ENCODE results near the gene MTCH2. TPM values are rescaled to one million over a fixed set of nuclear protein-coding genes. Genes with fewer than 3 reads are reported as not detected.

Gene MTCH2
- total RNA-seq, 4 donors from 2014 or later = 31.1 to 60.9 (median 51.2) TPM

- peaks cover 48% of the 10 kb centered on the region for H3K4me1 ChIP-seq
- TF ChIP-seq POLR2A (IDR thresholded peaks at IDR 0.05) (no peak), POLR2AphosphoS5 (IDR thresholded peaks at IDR 0.05) (no peak), EP300 (IDR thresholded peaks at IDR 0.05) (no peak), CTCF (IDR thresholded peaks at IDR 0.05) (no peak)
- 24% methylated on average over 10 of the region's 13 CpGs for WGBS
- no peaks in the 10 kb centered on the region for H3K9me3 ChIP-seq
- peak overlapping the region; percentile 89 for H3K4me3 ChIP-seq
- no peaks in the 10 kb centered on the region for H3K27me3 ChIP-seq
- H3K27ac ChIP-seq = peak overlapping the region; percentile 86
- no peak for DNase-seq (ENCODE audit: low spot score in 2 of 2)
- peaks cover 53% of the 10 kb centered on the region for H3K36me3 ChIP-seq
These were observed 64.8 kb downstream of the MTCH2 start for GRCh38 chr11:47577460-47578041.

- Histone ChIP-seq H3K36me3 (peaks cover 41% of the 10 kb centered on the region), H3K27me3 (no peaks in the 10 kb centered on the region), H3K9me3 (no peaks in the 10 kb centered on the region), H3K4me1 (peaks cover 36% of the 10 kb centered on the region), H3K27ac (no peak overlapping the region), H3K4me3 (no peak overlapping the region)
- peak; percentile 49 to 67 for DNase-seq (ENCODE audit: low spot score in 2 of 2)
- no peak for TF ChIP-seq POLR2A (IDR thresholded peaks at IDR 0.05)
- no peak for TF ChIP-seq EP300 (IDR thresholded peaks at IDR 0.05)
- TF ChIP-seq CTCF (IDR thresholded peaks at IDR 0.05) = no peak
- no peak for TF ChIP-seq POLR2AphosphoS5 (IDR thresholded peaks at IDR 0.05)
- 72% methylated on average over 11 of the region's 11 CpGs for WGBS
These were observed 69.0 kb downstream of the MTCH2 start for GRCh38 chr11:47573321-47573720.

GRCh38 chr11:47572715-47573255 lies 69.6 kb downstream of the MTCH2 start:
- TF ChIP-seq CTCF (IDR thresholded peaks at IDR 0.05) (no peak), POLR2AphosphoS5 (IDR thresholded peaks at IDR 0.05) (no peak), EP300 (IDR thresholded peaks at IDR 0.05) (no peak), POLR2A (IDR thresholded peaks at IDR 0.05) (no peak)
- Histone ChIP-seq H3K4me1 (peaks cover 31% of the 10 kb centered on the region), H3K36me3 (peaks cover 41% of the 10 kb centered on the region), H3K9me3 (no peaks in the 10 kb centered on the region), H3K27me3 (no peaks in the 10 kb centered on the region), H3K27ac (no peak overlapping the region), H3K4me3 (no peak overlapping the region)
- DNase-seq (ENCODE audit: low spot score in 2 of 2) = peak; percentile 50 to 62
- 40% methylated on average over 8 of the region's 8 CpGs for WGBS

GRCh38 chr11:47571895-47572294 lies 70.5 kb downstream of the MTCH2 start:
- H3K9me3 ChIP-seq = no peaks in the 10 kb centered on the region
- no peak overlapping the region for H3K27ac ChIP-seq
- DNase-seq (ENCODE audit: low spot score in 2 of 2) = peak in 1 of 2 donors; percentile 19
- no peaks in the 10 kb centered on the region for H3K27me3 ChIP-seq
- H3K4me1 ChIP-seq = peaks cover 24% of the 10 kb centered on the region
- TF ChIP-seq POLR2A (IDR thresholded peaks at IDR 0.05) = no peak
- TF ChIP-seq POLR2AphosphoS5 (IDR thresholded peaks at IDR 0.05) = no peak
- TF ChIP-seq CTCF (IDR thresholded peaks at IDR 0.05) = no peak
- no peak for TF ChIP-seq EP300 (IDR thresholded peaks at IDR 0.05)
- 67% methylated on average over 1 of the region's 1 CpG for WGBS
- no peak overlapping the region for H3K4me3 ChIP-seq
- H3K36me3 ChIP-seq = peaks cover 41% of the 10 kb centered on the region

- no peaks in the 10 kb centered on the region for H3K27me3 ChIP-seq
- peaks cover 24% of the 10 kb centered on the region for H3K4me1 ChIP-seq
- H3K9me3 ChIP-seq = no peaks in the 10 kb centered on the region
- TF ChIP-seq POLR2AphosphoS5 (IDR thresholded peaks at IDR 0.05) = no peak
- no peak for TF ChIP-seq EP300 (IDR thresholded peaks at IDR 0.05)
- no peak for TF ChIP-seq POLR2A (IDR thresholded peaks at IDR 0.05)
- no peak for TF ChIP-seq CTCF (IDR thresholded peaks at IDR 0.05)
- H3K36me3 ChIP-seq = peaks cover 41% of the 10 kb centered on the region
- 84% methylated on average over 4 of the region's 4 CpGs for WGBS
- no peak overlapping the region for H3K27ac ChIP-seq
- peak; percentile 22 to 24 for DNase-seq (ENCODE audit: low spot score in 2 of 2)
- no peak overlapping the region for H3K4me3 ChIP-seq
These were observed 71.0 kb downstream of the MTCH2 start for GRCh38 chr11:47571357-47571729.
